ENCODE measurements around the gene HOXB9.

DNA sequence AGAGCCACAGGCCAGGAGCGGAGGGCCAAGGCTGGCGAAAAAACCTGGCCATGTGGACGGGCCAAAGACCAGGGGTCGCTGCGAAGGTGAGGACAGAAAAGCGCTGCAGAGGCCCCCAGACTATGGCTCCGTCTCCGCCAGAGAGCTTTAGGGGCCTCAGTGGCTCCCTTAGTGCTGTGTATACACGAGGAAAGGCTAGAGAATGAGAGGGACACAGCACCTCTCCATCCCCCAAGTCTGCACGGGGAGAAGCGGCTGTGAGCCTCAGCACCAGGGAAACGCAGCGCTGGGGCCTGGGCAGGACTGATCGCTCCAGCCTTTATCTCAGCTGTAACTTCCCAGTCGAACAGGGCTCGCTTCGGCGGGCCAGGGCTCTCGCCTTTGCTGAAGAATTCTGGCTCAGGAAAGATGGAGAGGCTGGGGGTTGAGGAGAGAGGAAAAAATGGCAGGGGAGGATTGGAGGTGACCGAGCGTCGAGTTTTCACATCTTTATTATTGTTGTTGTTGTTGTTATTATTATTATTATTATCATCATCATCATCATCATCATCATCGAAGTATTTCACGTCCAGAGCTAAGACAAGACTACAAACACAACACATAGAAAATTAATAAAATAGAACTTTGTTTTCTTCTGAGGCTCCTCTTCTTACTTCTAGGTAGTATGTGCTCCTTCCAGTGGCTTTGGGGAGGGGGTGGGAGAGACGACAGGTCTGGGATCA is 30.7 kb downstream of the HOXB9 start:
- TF ChIP-seq NFRKB (IDR thresholded peaks at IDR 0.05) (no peak), CTBP1 (IDR thresholded peaks at IDR 0.05; ENCODE audit: borderline replicate concordance) (no peak), SP1 (IDR thresholded peaks at IDR 0.05) (no peak), FOXK2 (IDR thresholded peaks at IDR 0.05) (no peak)
